IMR-90 (cell line): ENCODE results near the gene RASGRF2. TPM values are rescaled to one million over a fixed set of nuclear protein-coding genes. Genes with fewer than 3 reads are reported as not detected.

Experiments
- ATAC-seq: fragments of 200-7000 bp; cut with Tn5 transposase; 2 replicates; pipeline ENCODE4 v1.9.1; 2020; ENCODE audit warnings: low read depth, mild to moderate bottlenecking, moderate library complexity
- BruUV-seq: library from RNA; stranded (reverse); fragments of 400-500 nt; replicated peaks from 2 replicates; lab custom pipeline; 2021; lab: Mats Ljungman, UMichigan
- CTCF ChIA-PET: fragments of 300-600 bp; formaldehyde crosslinking; extraction: SDS; loops from one replicate; lab custom pipeline; 2021; ENCODE audit warnings: antibody characterized with exemption; lab: Yijun Ruan, JAX
- POLR2A ChIA-PET: fragments of 300-600 bp; sonication (Branson Sonifier 250); formaldehyde crosslinking; loops from one replicate; lab custom pipeline; 2022; ENCODE audit warnings: antibody characterized with exemption; ENCODE audit not compliant: unreplicated experiment; lab: Charles Lee
- DNase-seq: peaks from one replicate; pipeline ENCODE4 v3.0.0; 2013
- H2AFZ ChIP-seq: replicated peaks from 2 replicates; pipeline ENCODE3; 2013; ENCODE audit warnings: low read length, mild to moderate bottlenecking; ENCODE audit not compliant: poor library complexity
- H2AK5ac ChIP-seq: 2 replicates; pipeline ENCODE4 v1.6.1; 2013; ENCODE audit warnings: low read depth, low read length, inconsistent platforms
- H2AK9ac ChIP-seq: replicated peaks from 2 replicates; pipeline ENCODE3; 2013; ENCODE audit warnings: mild to moderate bottlenecking, low read depth, low read length, moderate library complexity; ENCODE audit not compliant: poor library complexity
- H2BK120ac ChIP-seq: 2 replicates; pipeline ENCODE4 v1.6.1; 2013; ENCODE audit warnings: low read depth, low read length, inconsistent platforms
- H2BK15ac ChIP-seq: 3 replicates; pipeline ENCODE4 v1.6.1; 2013; ENCODE audit warnings: low read depth, low read length, inconsistent platforms
- H2BK20ac ChIP-seq: 2 replicates; pipeline ENCODE4 v1.6.1; 2013; ENCODE audit warnings: low read depth, mild to moderate bottlenecking, inconsistent platforms, low read length, moderate library complexity
- H2BK5ac ChIP-seq: 2 replicates; pipeline ENCODE4 v1.6.1; 2013; ENCODE audit warnings: mild to moderate bottlenecking, low read depth, low read length, inconsistent platforms; ENCODE audit not compliant: poor library complexity, severe bottlenecking
- H3K14ac ChIP-seq: replicated peaks from 2 replicates; pipeline ENCODE4 v1.6.1; 2013; ENCODE audit warnings: low read depth, low read length, inconsistent platforms
- H3K18ac ChIP-seq: 2 replicates; pipeline ENCODE4 v1.6.1; 2013; ENCODE audit warnings: low read depth, low read length, control low read depth
- H3K23ac ChIP-seq: 2 replicates; pipeline ENCODE4 v1.6.1; 2013; ENCODE audit warnings: low read depth, low read length, inconsistent platforms
- H3K27ac ChIP-seq: 2 replicates; pipeline ENCODE4 v1.5.1; 2013; ENCODE audit warnings: mild to moderate bottlenecking, control low read depth, low read length; ENCODE audit not compliant: insufficient read depth
- H3K27me3 ChIP-seq: 2 replicates; pipeline ENCODE4 v1.6.1; 2013; ENCODE audit warnings: low read length; ENCODE audit not compliant: control insufficient read depth, insufficient read depth
- H3K36me3 ChIP-seq: 2 replicates; pipeline ENCODE4 v1.6.1; 2013; ENCODE audit warnings: low read length, mixed read lengths; ENCODE audit not compliant: control insufficient read depth, insufficient read depth
- H3K4ac ChIP-seq: 2 replicates; pipeline ENCODE4 v1.6.1; 2013; ENCODE audit warnings: low read depth, low read length, inconsistent platforms
- H3K4me1 ChIP-seq: 2 replicates; pipeline ENCODE4 v1.6.1; 2013; ENCODE audit warnings: low read length, mixed read lengths; ENCODE audit not compliant: control insufficient read depth, insufficient read depth
- H3K4me2 ChIP-seq: 2 replicates; pipeline ENCODE4 v1.6.1; 2013; ENCODE audit warnings: low read depth, mild to moderate bottlenecking, control low read depth, low read length, moderate library complexity
- H3K4me3 ChIP-seq: 2 replicates; pipeline ENCODE4 v1.5.1; 2013; ENCODE audit warnings: low read depth, mild to moderate bottlenecking, control low read depth, low read length, moderate library complexity; ENCODE audit not compliant: insufficient read depth
- H3K56ac ChIP-seq: 2 replicates; pipeline ENCODE4 v1.6.1; 2013; ENCODE audit warnings: low read length, inconsistent platforms; ENCODE audit not compliant: insufficient read depth; ENCODE audit errors: extremely low read depth
- H3K79me1 ChIP-seq, 2 experiments: 2 replicates each; pipeline ENCODE4 v1.6.1; 2013; ENCODE audit warnings: low read length in 2 of 2, inconsistent platforms in 1 of 2, low read depth in 1 of 2
- H3K9ac ChIP-seq: 2 replicates; pipeline ENCODE4 v1.6.1; 2013; ENCODE audit warnings: low read depth, low read length, control low read depth
- H3K9me1 ChIP-seq: 2 replicates; pipeline ENCODE4 v1.6.1; 2013; ENCODE audit warnings: low read length, inconsistent platforms; ENCODE audit not compliant: insufficient read depth
- H3K9me3 ChIP-seq: 2 replicates; pipeline ENCODE4 v1.6.1; 2013; ENCODE audit warnings: low read length; ENCODE audit not compliant: control insufficient read depth, insufficient read depth
- H4K20me1 ChIP-seq: 2 replicates; pipeline ENCODE4 v1.6.1; 2013; ENCODE audit warnings: low read length, inconsistent platforms; ENCODE audit not compliant: insufficient read depth
- H4K5ac ChIP-seq: 2 replicates; pipeline ENCODE4 v1.6.1; 2013; ENCODE audit warnings: mild to moderate bottlenecking, low read depth, low read length, control low read depth
- H4K8ac ChIP-seq, 2 experiments: 2 replicates each; pipeline ENCODE4 v1.6.1; 2013; ENCODE audit warnings: low read depth in 2 of 2, low read length in 2 of 2, control low read depth in 1 of 2, inconsistent platforms in 1 of 2
- H4K91ac ChIP-seq: 2 replicates; pipeline ENCODE4 v1.6.1; 2013; ENCODE audit warnings: low read depth, low read length, inconsistent platforms; ENCODE audit not compliant: insufficient read depth
- BHLHE40 ChIP-seq: fragments of 150-350 bp; IDR thresholded peaks from 2 replicates; pipeline ENCODE4 v1.6.1; 2016; ENCODE audit warnings: mild to moderate bottlenecking, low read depth, low read length
- CEBPB ChIP-seq: IDR thresholded peaks from 2 replicates; pipeline ENCODE4 v1.6.1; 2012; ENCODE audit warnings: low read depth, low read length, improper control_type of control experiment
- CHD1 ChIP-seq: IDR thresholded peaks from 2 replicates; pipeline ENCODE4 v1.6.1; 2012; ENCODE audit warnings: low read depth, low read length, improper control_type of control experiment
- CTCF ChIP-seq: conservative IDR thresholded peaks from 2 replicates; pipeline ENCODE4 v1.5.1; 2012; ENCODE audit warnings: mild to moderate bottlenecking, low read depth, low read length, improper control_type of control experiment
- ELK1 ChIP-seq: fragments of 150-350 bp; IDR thresholded peaks from 2 replicates; pipeline ENCODE4 v1.6.1; 2016; ENCODE audit warnings: low read depth, mild to moderate bottlenecking, low read length, moderate library complexity, borderline replicate concordance
- FOS ChIP-seq: fragments of 150-350 bp; IDR thresholded peaks from 2 replicates; pipeline ENCODE4 v1.6.1; 2016; ENCODE audit warnings: low read depth, low read length
- MAFK ChIP-seq: IDR thresholded peaks from 2 replicates; pipeline ENCODE4 v1.6.1; 2012; ENCODE audit warnings: low read depth, low read length, improper control_type of control experiment
- MAZ ChIP-seq: IDR thresholded peaks from 2 replicates; pipeline ENCODE4 v1.6.1; 2012; ENCODE audit warnings: low read depth, mild to moderate bottlenecking, low read length, improper control_type of control experiment, moderate library complexity, borderline replicate concordance
- MXI1 ChIP-seq: IDR thresholded peaks from 2 replicates; pipeline ENCODE4 v1.6.1; 2012; ENCODE audit warnings: low read depth, mild to moderate bottlenecking, low read length, moderate library complexity, borderline replicate concordance
- NFE2L2 ChIP-seq: fragments of 150-350 bp; IDR thresholded peaks from 2 replicates; pipeline ENCODE4 v1.6.1; 2016; ENCODE audit warnings: low read depth, mild to moderate bottlenecking, low read length
- POLR2A ChIP-seq: IDR thresholded peaks from 2 replicates; pipeline ENCODE4 v1.6.1; 2012; ENCODE audit warnings: mild to moderate bottlenecking, low read depth, low read length
- RAD21 ChIP-seq: IDR thresholded peaks from 2 replicates; pipeline ENCODE4 v1.6.1; 2012; ENCODE audit warnings: low read length, improper control_type of control experiment
- RFX5 ChIP-seq: IDR thresholded peaks from 2 replicates; pipeline ENCODE4 v1.8.0; 2012; ENCODE audit warnings: low read depth, mild to moderate bottlenecking, low read length, moderate library complexity
- SMC3 ChIP-seq: fragments of 150-350 bp; IDR thresholded peaks from 2 replicates; pipeline ENCODE4 v1.6.1; 2016; ENCODE audit warnings: low read depth, mild to moderate bottlenecking, antibody characterized with exemption, low read length, moderate library complexity
- USF2 ChIP-seq: fragments of 150-350 bp; IDR thresholded peaks from 2 replicates; pipeline ENCODE4 v1.6.1; 2017; ENCODE audit warnings: mild to moderate bottlenecking, antibody characterized with exemption, low read length, low read depth
- WGBS, 2 experiments: methylation state at CpG; one replicate each; pipeline versions ENCODE4 v1.1.5 to v1.1.7; 2013; ENCODE audit warnings: missing lambda C conversion rate in 2 of 2; ENCODE audit not compliant: insufficient read length in 1 of 2; ENCODE audit errors: extremely low coverage in 2 of 2; 5-methylcytosine and 5-hydroxymethylcytosine counted together
- dilution Hi-C: fragments of 300-500 bp; cut with HindIII; formaldehyde crosslinking; loops from one replicate; pipeline ENCODE4 v1.14.3; 2018; ENCODE audit warnings: low sequenced_read_pairs; ENCODE audit not compliant: unreplicated experiment
- in situ Hi-C: fragments of 300-500 bp; cut with MboI; formaldehyde crosslinking; loops from 3 replicates; pipeline ENCODE4 v1.14.3; 2019; ENCODE audit warnings: low sequenced_read_pairs, inconsistent platforms, mixed read lengths
- intact Hi-C: fragments of 100-400 bp; cut with micrococcal nuclease; formaldehyde crosslinking; loops from 2 replicates; pipeline ENCODE4 v1.10.0; 2022
- polyA plus RNA-seq, 3 experiments: library from polyadenylated mRNA; depleted of rRNA; stranded (reverse); fragments of >200 nt; gene quantifications; 2 replicates each; pipeline ENCODE4 v1.2.3, GENCODE V29; 2012; ENCODE audit warnings: low replicate concordance in 1 of 3
- total RNA-seq: library from RNA; depleted of rRNA; stranded (reverse); fragments of >200 nt; gene quantifications from 2 replicates; pipeline ENCODE4 v1.2.3, GENCODE V29; 2012

Gene RASGRF2
- total and polyA plus RNA-seq, 2 of the 4 experiments (the other 2 are of a cell fraction) = 2.9 to 5.0 TPM

GRCh38 chr5:81239613-81240012 is 279.4 kb downstream of the RASGRF2 start:
- dilution Hi-C loops = no loop called here
- Histone ChIP-seq H4K20me1 (no peaks in the 10 kb centered on the region), H3K4me1 (no peaks in the 10 kb centered on the region), H3K36me3 (peaks cover 2% of the 10 kb centered on the region; the same call in 1 of the 2 replicates), H3K9me1 (peaks cover 24% of the 10 kb centered on the region), H3K9me3 (no peaks in the 10 kb centered on the region), H2AK5ac (no peak overlapping the region), H2BK20ac (no peak overlapping the region), H3K4ac (no peak overlapping the region), H2BK5ac (no peak overlapping the region), H4K91ac (no peak overlapping the region), H3K4me3 (no peak overlapping the region), H2AFZ (no peak overlapping the region), H2BK15ac (no peak overlapping the region), H3K18ac (no peak overlapping the region), H3K56ac (no peak overlapping the region), H3K79me1 (no peaks in the 10 kb centered on the region; a peak in 1 of 4 replicates), H3K23ac (no peak overlapping the region), H3K4me2 (no peak overlapping the region), H2BK120ac (no peak overlapping the region), H2AK9ac (no peak overlapping the region), H3K27ac (no peak overlapping the region), H3K27me3 (no peaks in the 10 kb centered on the region), H4K5ac (no peak overlapping the region), H3K14ac (no peak overlapping the region), H3K9ac (no peak overlapping the region), H4K8ac (no peak overlapping the region)
- BruUV-seq = no TSS peak
- ChIA-PET CTCF (no interaction called here), POLR2A (no interaction called here)
- TF ChIP-seq CHD1 (no peak), RAD21 (no peak), POLR2A (no peak), FOS (no peak), ELK1 (no peak), SMC3 (no peak), RFX5 (no peak), MAZ (no peak), MAFK (no peak), BHLHE40 (no peak), CTCF (no peak), MXI1 (no peak), CEBPB (no peak), NFE2L2 (no peak), USF2 (no peak)
- DNase-seq (no peak), ATAC-seq (peak; percentile 24; the same call in 1 of the 2 replicates)
- WGBS, 2 experiments = no CpG with 5 or more reads among the region's 5 CpGs
- intact Hi-C loops = loop anchor here (10.0 kb wide), 1 partner anchor 55 kb away; no protein-coding TSS in a partner anchor
- in situ Hi-C loops = no loop called here
